HepG2 (cell line): Measurements from ENCODE around the gene TASP1. TPM values are rescaled to one million over a fixed set of nuclear protein-coding genes. Genes with fewer than 3 reads are reported as not detected.

Source experiments
- FOSL2 ChIP-seq: sonication (generic); formaldehyde crosslinking; IDR thresholded peaks from 2 replicates; pipeline ENCODE4 v1.4.0; 2020; ENCODE audit warnings: missing genetic modification reagents
- MEF2D ChIP-seq: sonication (generic); formaldehyde crosslinking; IDR thresholded peaks from 2 replicates; pipeline ENCODE4 v1.5.1; 2020; ENCODE audit warnings: mild to moderate bottlenecking, missing genetic modification reagents
- NR2F1 ChIP-seq, 2 experiments: fragments of 450-650 bp in 1 of 2; formaldehyde crosslinking in 1 of 2; IDR thresholded peaks; 2 replicates each; pipeline versions ENCODE4 v1.5.0 to v1.6.1; 2016 to 2020; ENCODE audit warnings: mild to moderate bottlenecking in 1 of 2, missing compliant biosample characterization in 1 of 2, missing genetic modification reagents in 1 of 2, moderate library complexity in 1 of 2
- RAD21 ChIP-seq: fragments of 450-650 bp; formaldehyde crosslinking; IDR thresholded peaks from 2 replicates; pipeline ENCODE4 v1.5.0; 2020; ENCODE audit warnings: mild to moderate bottlenecking
- RBAK ChIP-seq: sonication (generic); formaldehyde crosslinking; IDR thresholded peaks from 2 replicates; pipeline ENCODE4 v1.5.1; 2020; ENCODE audit warnings: mild to moderate bottlenecking, missing genetic modification reagents
- TFE3 ChIP-seq: IDR thresholded peaks from 2 replicates; pipeline ENCODE4 v1.6.1; 2016
- ZBTB43 ChIP-seq: sonication (generic); formaldehyde crosslinking; conservative IDR thresholded peaks from 2 replicates; pipeline ENCODE4 v1.4.0; 2020; ENCODE audit warnings: missing genetic modification reagents
- ZKSCAN8 ChIP-seq: IDR thresholded peaks from 2 replicates; pipeline ENCODE4 v1.6.1; 2016; ENCODE audit warnings: borderline replicate concordance, missing genetic modification reagents, missing compliant biosample characterization
- ZNF3 ChIP-seq: IDR thresholded peaks from 2 replicates; pipeline ENCODE4 v1.7.0; 2017; ENCODE audit warnings: inconsistent platforms
- ZNF350 ChIP-seq: sonication (generic); formaldehyde crosslinking; IDR thresholded peaks from 2 replicates; pipeline ENCODE4 v1.4.0; 2020; ENCODE audit warnings: mild to moderate bottlenecking, low read depth, missing genetic modification reagents, borderline replicate concordance
- polyA plus RNA-seq, 8 experiments: library from polyadenylated mRNA; depleted of rRNA in 3 of 8; stranded (reverse) in 7 of 8; unstranded in 1 of 8; fragments of >200 nt; fragmentation: Illumina TruSeq in 4 of 8; extraction: Trizol in 4 of 8; gene quantifications; 2 replicates each; pipeline versions ENCODE4 v1.2.1 to v1.2.3, GENCODE V29; 2011 to 2016; ENCODE audit warnings: low read depth in 4 of 8, missing spikeins in 1 of 8, mixed read lengths in 1 of 8; ENCODE audit not compliant: insufficient read depth in 1 of 8
- total RNA-seq, 5 experiments: library from RNA; depleted of rRNA; stranded (reverse); fragments of >200 nt; fragmentation: Illumina TruSeq; extraction: Trizol; gene quantifications; 2 replicates each; pipeline ENCODE4 v1.2.3, GENCODE V29; 2016; ENCODE audit warnings: low read depth in 1 of 5
- TF ChIP-seq, protein P1 (sequence below): sonication (generic); formaldehyde crosslinking; IDR thresholded peaks from 2 replicates; pipeline ENCODE4 v1.4.0; 2020; ENCODE audit warnings: mild to moderate bottlenecking, missing genetic modification reagents

The TASP1 gene
- total and polyA plus RNA-seq, 2 of the 13 experiments (the other 11 are each of a cell fraction or from before 2014, with no cell fraction given): 10.0 to 25.2 TPM

DNA sequence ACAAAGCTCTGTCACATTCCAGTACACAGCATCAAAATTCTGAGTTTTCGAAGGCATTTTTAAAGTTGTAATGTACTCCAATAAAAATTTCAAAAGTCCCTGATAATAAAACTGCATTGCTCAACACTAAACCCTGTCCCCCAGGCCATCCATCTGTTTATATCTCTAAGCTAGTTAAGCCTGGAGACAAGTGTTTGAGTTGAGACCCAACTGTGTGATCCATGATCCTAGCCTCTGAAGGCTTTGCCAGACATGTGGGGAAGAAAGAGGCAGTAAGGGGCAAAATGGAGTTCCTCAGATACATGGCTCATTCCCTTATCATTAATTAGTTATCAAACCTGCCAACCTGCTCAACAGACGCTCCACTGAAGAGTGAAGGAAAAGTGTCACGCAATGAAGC, 219.3 kb downstream of the TASP1 start (continued):
- TF ChIP-seq FOSL2 (CRISPR knock-in tag): 0 out of 2 replicates have a peak, but pooled peaks have one; percentile 9
- TF ChIP-seq ZKSCAN8: 0 out of 2 replicates have a peak, but pooled peaks have one; percentile 18
- no peak for TF ChIP-seq MEF2D (CRISPR knock-in tag)
- TF ChIP-seq ZNF3 (CRISPR knock-in tag): 0 out of 2 replicates have a peak, but pooled peaks have one; percentile 3
- TF ChIP-seq ZBTB43 (CRISPR knock-in tag): no peak
- TF ChIP-seq NR2F1 (CRISPR knock-in tag; IDR thresholded peaks at IDR 0.05): 0 out of 4 replicates have a peak, but pooled peaks of 1 of the 2 experiments have one; percentile 21
- peak; percentile 99 for TF ChIP-seq RBAK (CRISPR knock-in tag)
- TF ChIP-seq ZNF350: no peak
- TF ChIP-seq, protein P1, sequence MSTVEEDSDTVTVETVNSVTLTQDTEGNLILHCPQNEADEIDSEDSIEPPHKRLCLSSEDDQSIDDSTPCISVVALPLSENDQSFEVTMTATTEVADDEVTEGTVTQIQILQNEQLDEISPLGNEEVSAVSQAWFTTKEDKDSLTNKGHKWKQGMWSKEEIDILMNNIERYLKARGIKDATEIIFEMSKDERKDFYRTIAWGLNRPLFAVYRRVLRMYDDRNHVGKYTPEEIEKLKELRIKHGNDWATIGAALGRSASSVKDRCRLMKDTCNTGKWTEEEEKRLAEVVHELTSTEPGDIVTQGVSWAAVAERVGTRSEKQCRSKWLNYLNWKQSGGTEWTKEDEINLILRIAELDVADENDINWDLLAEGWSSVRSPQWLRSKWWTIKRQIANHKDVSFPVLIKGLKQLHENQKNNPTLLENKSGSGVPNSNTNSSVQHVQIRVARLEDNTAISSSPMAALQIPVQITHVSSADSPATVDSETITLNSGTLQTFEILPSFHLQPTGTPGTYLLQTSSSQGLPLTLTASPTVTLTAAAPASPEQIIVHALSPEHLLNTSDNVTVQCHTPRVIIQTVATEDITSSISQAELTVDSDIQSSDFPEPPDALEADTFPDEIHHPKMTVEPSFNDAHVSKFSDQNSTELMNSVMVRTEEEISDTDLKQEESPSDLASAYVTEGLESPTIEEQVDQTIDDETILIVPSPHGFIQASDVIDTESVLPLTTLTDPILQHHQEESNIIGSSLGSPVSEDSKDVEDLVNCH (CRISPR knock-in tag): no peak
- TF ChIP-seq TFE3 (CRISPR knock-in tag): no peak
- no peak for TF ChIP-seq RAD21 (CRISPR knock-in tag)
